GM12878 (cell line): ENCODE data around the gene SCAMP1. TPM values are rescaled to one million over a fixed set of nuclear protein-coding genes. Genes with fewer than 3 reads are reported as not detected.

Source experiments
- ATAC-seq: fragments of 200-7000 bp; cut with Tn5 transposase; 3 replicates; pipeline ENCODE4 v1.9.1; 2020; ENCODE audit warnings: mild to moderate bottlenecking, moderate library complexity
- BruUV-seq: library from RNA; stranded (reverse); fragments of 400-500 nt; replicated peaks from 2 replicates; lab custom pipeline; 2021; lab: Mats Ljungman, UMichigan
- CTCF ChIA-PET: fragments of 300-600 bp; sonication (Branson Sonifier 250); formaldehyde crosslinking; extraction: SDS; loops from one replicate; lab custom pipeline; 2021; ENCODE audit warnings: inconsistent platforms; lab: Yijun Ruan, JAX
- POLR2A ChIA-PET: fragments of 350-600 bp; formaldehyde crosslinking; extraction: SDS; loops from one replicate; lab custom pipeline; 2021; ENCODE audit warnings: inconsistent platforms; lab: Charles Lee
- RAD21 ChIA-PET: fragments of 300-600 bp; sonication (Branson Sonifier 250); formaldehyde crosslinking; loops from one replicate; lab custom pipeline; 2023; ENCODE audit warnings: antibody characterized with exemption; ENCODE audit not compliant: unreplicated experiment; lab: Charles Lee
- SMC1A ChIA-PET: fragments of 300-600 bp; sonication (Branson Sonifier 250); formaldehyde crosslinking; loops from one replicate; lab custom pipeline; 2023; ENCODE audit not compliant: unreplicated experiment, uncharacterized antibody; lab: Charles Lee
- DNase-seq: peaks from one replicate; pipeline ENCODE4 v3.0.0-alpha.2; 2011; ENCODE audit warnings: low read depth, low spot score
- FAIRE-seq: peaks from 3 replicates; lab custom pipeline; 2011; peaks lifted over from hg19 to GRCh38; lab: Jason Lieb, UNC
- H2AFZ ChIP-seq: 2 replicates; pipeline ENCODE4 v1.6.0; 2011; ENCODE audit warnings: low read depth, low read length, control low read depth; ENCODE audit not compliant: control insufficient read depth
- H3K27ac ChIP-seq: 2 replicates; pipeline ENCODE4 v1.5.1; 2011; ENCODE audit warnings: control low read depth; ENCODE audit not compliant: control insufficient read depth, insufficient read depth
- H3K27me3 ChIP-seq, 2 experiments: replicated peaks in 1 of 2; 2 replicates each; pipeline versions ENCODE4 v1.6.0 to v1.6.1; 2011; ENCODE audit warnings: low read length in 1 of 2; ENCODE audit not compliant: control insufficient read depth in 2 of 2, insufficient read depth in 2 of 2
- H3K36me3 ChIP-seq, 2 experiments: 2 replicates each; pipeline ENCODE4 v1.5.1; 2011; ENCODE audit warnings: low read length in 1 of 2; ENCODE audit not compliant: control insufficient read depth in 2 of 2, insufficient read depth in 2 of 2
- H3K4me1 ChIP-seq: 2 replicates; pipeline ENCODE4 v1.6.1; 2011; ENCODE audit warnings: mild to moderate bottlenecking, low read length, moderate library complexity, mixed read lengths; ENCODE audit not compliant: control insufficient read depth, insufficient read depth
- H3K4me2 ChIP-seq: 2 replicates; pipeline ENCODE4 v1.6.0; 2011; ENCODE audit warnings: control low read depth; ENCODE audit not compliant: control insufficient read depth, insufficient read depth
- H3K4me3 ChIP-seq: fragments of 200-600 bp; sonication (generic); 2 replicates; pipeline ENCODE4 v1.5.1; 2016
- H3K79me2 ChIP-seq: 2 replicates; pipeline ENCODE4 v1.6.0; 2011; ENCODE audit warnings: low read length; ENCODE audit not compliant: control insufficient read depth, insufficient read depth
- H3K9ac ChIP-seq: 2 replicates; pipeline ENCODE4 v1.8.0; 2011; ENCODE audit warnings: low read length, control low read depth, mixed read lengths; ENCODE audit not compliant: control insufficient read depth, insufficient read depth
- H3K9me3 ChIP-seq: replicated peaks from 3 replicates; pipeline ENCODE4 v1.5.1; 2011; ENCODE audit warnings: mild to moderate bottlenecking, low read length; ENCODE audit not compliant: control insufficient read depth, insufficient read depth
- H4K20me1 ChIP-seq: 2 replicates; pipeline ENCODE4 v1.6.0; 2011; ENCODE audit not compliant: control insufficient read depth, insufficient read depth
- EED ChIP-seq: sonication (generic); IDR thresholded peaks from 2 replicates; pipeline ENCODE4 v1.6.1; 2016; ENCODE audit warnings: antibody characterized with exemption, low read depth
- ETV6 ChIP-seq, 2 experiments: fragments of 450-650 bp in 1 of 2; IDR thresholded peaks in 1 of 2; conservative IDR thresholded peaks in 1 of 2; 2 replicates each; pipeline ENCODE4 v1.6.1; 2014; ENCODE audit warnings: antibody characterized with exemption in 1 of 2, borderline replicate concordance in 1 of 2, low read depth in 1 of 2, mild to moderate bottlenecking in 1 of 2, moderate library complexity in 1 of 2
- IRF4 ChIP-seq: IDR thresholded peaks from 2 replicates; pipeline ENCODE4 v1.6.1; 2011; ENCODE audit warnings: low read depth, low read length
- MYC ChIP-seq: IDR thresholded peaks from 2 replicates; pipeline ENCODE4 v1.6.1; 2011; ENCODE audit warnings: mild to moderate bottlenecking, low read length, moderate library complexity, inconsistent platforms; ENCODE audit not compliant: insufficient read depth, insufficient replicate concordance, insufficient read length, severe bottlenecking
- TCF3 ChIP-seq: IDR thresholded peaks from 2 replicates; pipeline ENCODE4 v1.6.1; 2012; ENCODE audit warnings: low read depth, mild to moderate bottlenecking, low read length, borderline replicate concordance; ENCODE audit not compliant: insufficient read depth
- ZBED1 ChIP-seq: IDR thresholded peaks from 2 replicates; pipeline ENCODE4 v1.6.1; 2016; ENCODE audit warnings: borderline replicate concordance
- WGBS: methylation state at CpG from one replicate; pipeline ENCODE4 v1.1.6; 2016; ENCODE audit warnings: low lambda C conversion rate; ENCODE audit not compliant: insufficient replicate concordance, insufficient coverage; ENCODE audit errors: missing lambda C conversion rate; 5-methylcytosine and 5-hydroxymethylcytosine counted together
- in situ Hi-C: fragments of 300-500 bp; cut with MboI; formaldehyde crosslinking; loops from 9 replicates; pipeline ENCODE4 v1.14.3; 2018; ENCODE audit warnings: mixed read lengths
- intact Hi-C: fragments of 100-400 bp; cut with micrococcal nuclease; formaldehyde crosslinking; loops from one replicate; pipeline ENCODE4 v1.14.2; 2022; ENCODE audit not compliant: unreplicated experiment
- polyA plus RNA-seq, 11 experiments: library from polyadenylated mRNA; depleted of rRNA in 4 of 11; unstranded in 6 of 11; stranded (reverse) in 5 of 11; fragments of >200 nt; fragmentation: Nextera tagmentation in 4 of 11; fragmentation: Illumina TruSeq in 1 of 11; extraction: Ambion mirVana in 4 of 11; extraction: Trizol in 1 of 11; gene quantifications; 1 replicate in 1 of 11; 2 replicates in 10 of 11; pipeline versions ENCODE4 v1.2.1 to v1.2.3, GENCODE V29; 2011 to 2016; ENCODE audit warnings: inconsistent platforms in 2 of 11, missing spikeins in 2 of 11, low read depth in 1 of 11
- total RNA-seq, 4 experiments: library from RNA; depleted of rRNA in 3 of 4; stranded (reverse); fragments of >200 nt in 3 of 4; fragmentation: Illumina TruSeq in 1 of 4; extraction: Trizol in 1 of 4; gene quantifications; 2 replicates each; pipeline versions ENCODE4 v1.2.1 to v1.2.3, GENCODE V29; 2013 to 2021
- TF ChIP-seq, protein P1 (sequence below): IDR thresholded peaks from 2 replicates; pipeline ENCODE4 v1.6.1; 2012; ENCODE audit warnings: low read depth, low read length, improper control_type of control experiment
- TF ChIP-seq, protein P2 (sequence below): fragments of 450-650 bp; IDR thresholded peaks from 2 replicates; pipeline ENCODE4 v1.6.1; 2017; ENCODE audit warnings: antibody characterized with exemption, mild to moderate bottlenecking, moderate library complexity

The SCAMP1 gene
- total and polyA plus RNA-seq, 10 of the 15 experiments (the other 5 are each of a cell fraction or from before 2014, with no cell fraction given) = 6.4 to 27.9 (median 20.0) TPM

DNA sequence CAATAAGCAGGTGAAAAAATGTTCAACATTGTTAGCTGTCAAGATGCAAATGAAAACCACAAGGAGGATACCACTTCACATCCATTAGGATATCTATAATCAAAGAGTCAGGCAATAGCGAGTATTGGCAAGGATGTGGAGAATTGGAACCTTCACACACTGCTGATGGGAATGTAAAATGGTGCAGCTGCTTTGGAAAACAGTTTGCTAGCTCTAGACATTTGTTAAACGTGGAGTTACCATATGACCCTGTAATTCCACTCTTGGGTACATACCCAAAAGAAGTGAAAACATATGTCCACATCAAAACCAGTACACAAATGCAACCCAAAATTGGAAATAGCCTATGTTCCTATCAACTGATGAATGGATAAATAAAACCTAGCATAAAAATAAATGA lies 37.4 kb downstream of the SCAMP1 start:
- ChIA-PET POLR2A (no interaction called here), CTCF (no interaction called here), RAD21 (no interaction called here), SMC1A (interaction anchor here (0.8 kb wide), 1 partner anchor 20 kb away, joined by 3 read pairs; no protein-coding TSS in a partner anchor)
- Histone ChIP-seq H3K27ac (no peak overlapping the region), H2AFZ (no peak overlapping the region), H3K27me3 (no peaks in the 10 kb centered on the region), H3K79me2 (peaks cover 2% of the 10 kb centered on the region; the same call in 1 of the 2 replicates), H3K9ac (no peak overlapping the region), H4K20me1 (no peaks in the 10 kb centered on the region), H3K4me1 (no peaks in the 10 kb centered on the region), H3K36me3 (no peaks in the 10 kb centered on the region), H3K9me3 (no peaks in the 10 kb centered on the region; the same call in none of the 3 replicates), H3K4me2 (no peak overlapping the region), H3K4me3 (no peak overlapping the region)
- DNase-seq (no peak), ATAC-seq (no peak), FAIRE-seq (no peak)
- BruUV-seq = no TSS peak
- in situ Hi-C loops (no loop called here), intact Hi-C loops (no loop called here)
- no peak for TF ChIP-seq EED
- no peak for TF ChIP-seq ZBED1
- TF ChIP-seq, protein P1, sequence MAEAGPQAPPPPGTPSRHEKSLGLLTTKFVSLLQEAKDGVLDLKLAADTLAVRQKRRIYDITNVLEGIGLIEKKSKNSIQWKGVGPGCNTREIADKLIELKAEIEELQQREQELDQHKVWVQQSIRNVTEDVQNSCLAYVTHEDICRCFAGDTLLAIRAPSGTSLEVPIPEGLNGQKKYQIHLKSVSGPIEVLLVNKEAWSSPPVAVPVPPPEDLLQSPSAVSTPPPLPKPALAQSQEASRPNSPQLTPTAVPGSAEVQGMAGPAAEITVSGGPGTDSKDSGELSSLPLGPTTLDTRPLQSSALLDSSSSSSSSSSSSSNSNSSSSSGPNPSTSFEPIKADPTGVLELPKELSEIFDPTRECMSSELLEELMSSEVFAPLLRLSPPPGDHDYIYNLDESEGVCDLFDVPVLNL = no peak
- no peak for TF ChIP-seq MYC
- no peak for TF ChIP-seq TCF3
- TF ChIP-seq IRF4 = no peak
- TF ChIP-seq ETV6 (conservative IDR thresholded peaks at IDR 0.05 in 1 of 2, IDR thresholded peaks at IDR 0.05 in 1 of 2; ENCODE audit: borderline replicate concordance in 1 of 2, low read depth in 1 of 2) = no peak
- TF ChIP-seq, protein P2, sequence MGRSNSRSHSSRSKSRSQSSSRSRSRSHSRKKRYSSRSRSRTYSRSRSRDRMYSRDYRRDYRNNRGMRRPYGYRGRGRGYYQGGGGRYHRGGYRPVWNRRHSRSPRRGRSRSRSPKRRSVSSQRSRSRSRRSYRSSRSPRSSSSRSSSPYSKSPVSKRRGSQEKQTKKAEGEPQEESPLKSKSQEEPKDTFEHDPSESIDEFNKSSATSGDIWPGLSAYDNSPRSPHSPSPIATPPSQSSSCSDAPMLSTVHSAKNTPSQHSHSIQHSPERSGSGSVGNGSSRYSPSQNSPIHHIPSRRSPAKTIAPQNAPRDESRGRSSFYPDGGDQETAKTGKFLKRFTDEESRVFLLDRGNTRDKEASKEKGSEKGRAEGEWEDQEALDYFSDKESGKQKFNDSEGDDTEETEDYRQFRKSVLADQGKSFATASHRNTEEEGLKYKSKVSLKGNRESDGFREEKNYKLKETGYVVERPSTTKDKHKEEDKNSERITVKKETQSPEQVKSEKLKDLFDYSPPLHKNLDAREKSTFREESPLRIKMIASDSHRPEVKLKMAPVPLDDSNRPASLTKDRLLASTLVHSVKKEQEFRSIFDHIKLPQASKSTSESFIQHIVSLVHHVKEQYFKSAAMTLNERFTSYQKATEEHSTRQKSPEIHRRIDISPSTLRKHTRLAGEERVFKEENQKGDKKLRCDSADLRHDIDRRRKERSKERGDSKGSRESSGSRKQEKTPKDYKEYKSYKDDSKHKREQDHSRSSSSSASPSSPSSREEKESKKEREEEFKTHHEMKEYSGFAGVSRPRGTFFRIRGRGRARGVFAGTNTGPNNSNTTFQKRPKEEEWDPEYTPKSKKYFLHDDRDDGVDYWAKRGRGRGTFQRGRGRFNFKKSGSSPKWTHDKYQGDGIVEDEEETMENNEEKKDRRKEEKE = no peak
- TF ChIP-seq, all 136 proteins: peak for 0
- WGBS = 100% methylated on average over 2 of the region's 2 CpGs
